Coronary artery (tissue), 2 donors: ENCODE data around the gene INHBE.

ENCODE experiments used
- DNase-seq: peaks from one replicate; pipeline ENCODE4 v3.0.0-alpha.2; 2017; ENCODE audit warnings: low spot score
- H3K27ac ChIP-seq, 2 donors: fragments of 200-600 bp; sonication (generic); one replicate each; pipeline ENCODE4 v1.5.1; 2016 to 2019
- H3K4me3 ChIP-seq: fragments of 200-600 bp; sonication (generic); 2 replicates; pipeline ENCODE4 v1.5.1; 2016; ENCODE audit warnings: mild to moderate bottlenecking, moderate library complexity
- TF ChIP-seq, protein P1 (sequence below): fragments of 200-600 bp; sonication (generic); IDR thresholded peaks from one replicate; pipeline ENCODE4 v1.5.1; 2019; ENCODE audit warnings: antibody characterized with exemption

The INHBE gene

GRCh38 chr12:57452181-57452936 lies 2.7 kb upstream of the INHBE start:
- TF ChIP-seq, protein P1, sequence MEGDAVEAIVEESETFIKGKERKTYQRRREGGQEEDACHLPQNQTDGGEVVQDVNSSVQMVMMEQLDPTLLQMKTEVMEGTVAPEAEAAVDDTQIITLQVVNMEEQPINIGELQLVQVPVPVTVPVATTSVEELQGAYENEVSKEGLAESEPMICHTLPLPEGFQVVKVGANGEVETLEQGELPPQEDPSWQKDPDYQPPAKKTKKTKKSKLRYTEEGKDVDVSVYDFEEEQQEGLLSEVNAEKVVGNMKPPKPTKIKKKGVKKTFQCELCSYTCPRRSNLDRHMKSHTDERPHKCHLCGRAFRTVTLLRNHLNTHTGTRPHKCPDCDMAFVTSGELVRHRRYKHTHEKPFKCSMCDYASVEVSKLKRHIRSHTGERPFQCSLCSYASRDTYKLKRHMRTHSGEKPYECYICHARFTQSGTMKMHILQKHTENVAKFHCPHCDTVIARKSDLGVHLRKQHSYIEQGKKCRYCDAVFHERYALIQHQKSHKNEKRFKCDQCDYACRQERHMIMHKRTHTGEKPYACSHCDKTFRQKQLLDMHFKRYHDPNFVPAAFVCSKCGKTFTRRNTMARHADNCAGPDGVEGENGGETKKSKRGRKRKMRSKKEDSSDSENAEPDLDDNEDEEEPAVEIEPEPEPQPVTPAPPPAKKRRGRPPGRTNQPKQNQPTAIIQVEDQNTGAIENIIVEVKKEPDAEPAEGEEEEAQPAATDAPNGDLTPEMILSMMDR = no peak
- Histone ChIP-seq H3K27ac (peak overlapping the region; percentile 67 to 91), H3K4me3 (peak overlapping the region; percentile 55)
- no peak for DNase-seq

DNA sequence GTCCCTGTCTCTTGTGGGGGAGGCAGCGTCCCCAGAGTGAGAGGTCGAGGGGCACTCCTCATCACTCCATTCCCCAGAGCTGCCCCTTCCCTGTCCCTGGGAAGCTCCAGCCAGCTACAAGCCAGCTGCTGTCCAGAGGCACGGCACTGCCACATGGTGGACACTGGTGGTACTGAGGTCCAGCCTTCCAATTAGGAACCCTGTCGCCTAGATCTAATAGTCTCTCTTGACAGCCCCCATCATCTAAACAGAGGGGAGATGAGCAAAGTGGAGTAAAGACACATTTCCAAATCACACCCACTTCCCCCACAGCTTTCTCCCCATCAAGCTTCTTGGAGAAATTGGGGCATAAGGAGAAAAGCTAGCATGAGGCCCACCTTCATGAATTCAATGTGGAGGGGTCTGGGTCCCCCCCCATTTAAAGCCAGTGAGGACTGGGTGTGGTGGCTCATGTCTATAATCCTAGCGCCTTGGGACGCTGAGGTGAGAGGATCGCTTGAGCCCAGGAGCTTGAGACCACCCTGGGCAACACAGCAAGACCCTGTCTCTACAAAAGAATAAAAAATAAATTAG lies 2.1 kb upstream of the INHBE start:
- peak overlapping the region; percentile 67 to 91 for H3K27ac ChIP-seq

DNA sequence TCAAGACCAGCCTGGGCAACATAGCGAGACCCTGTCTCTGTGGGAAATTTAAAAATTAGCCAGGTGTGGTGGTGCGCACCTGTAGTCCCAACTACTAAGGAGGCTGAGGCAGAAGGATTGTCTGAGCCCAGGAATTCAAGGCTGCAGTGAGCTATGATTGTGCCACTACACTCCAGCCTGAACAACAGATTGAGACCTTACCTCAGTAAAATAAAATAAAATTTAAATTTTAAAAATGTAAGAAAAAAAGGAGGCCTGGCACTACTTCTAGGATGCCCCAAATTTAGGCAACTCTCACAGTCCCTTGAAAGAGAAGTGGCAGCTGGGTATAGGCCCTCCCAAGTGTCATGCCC lies 918 bp upstream of the INHBE start:
- TF ChIP-seq, protein P1 = no peak
- DNase-seq = no peak
- no peak overlapping the region for H3K4me3 ChIP-seq
- H3K27ac ChIP-seq = no peak overlapping the region

More for the DNA sequence above, 2.1 kb upstream of the INHBE start:
- TF ChIP-seq, protein P1 = peak; percentile 88
- no peak overlapping the region for H3K4me3 ChIP-seq
- no peak for DNase-seq

DNA sequence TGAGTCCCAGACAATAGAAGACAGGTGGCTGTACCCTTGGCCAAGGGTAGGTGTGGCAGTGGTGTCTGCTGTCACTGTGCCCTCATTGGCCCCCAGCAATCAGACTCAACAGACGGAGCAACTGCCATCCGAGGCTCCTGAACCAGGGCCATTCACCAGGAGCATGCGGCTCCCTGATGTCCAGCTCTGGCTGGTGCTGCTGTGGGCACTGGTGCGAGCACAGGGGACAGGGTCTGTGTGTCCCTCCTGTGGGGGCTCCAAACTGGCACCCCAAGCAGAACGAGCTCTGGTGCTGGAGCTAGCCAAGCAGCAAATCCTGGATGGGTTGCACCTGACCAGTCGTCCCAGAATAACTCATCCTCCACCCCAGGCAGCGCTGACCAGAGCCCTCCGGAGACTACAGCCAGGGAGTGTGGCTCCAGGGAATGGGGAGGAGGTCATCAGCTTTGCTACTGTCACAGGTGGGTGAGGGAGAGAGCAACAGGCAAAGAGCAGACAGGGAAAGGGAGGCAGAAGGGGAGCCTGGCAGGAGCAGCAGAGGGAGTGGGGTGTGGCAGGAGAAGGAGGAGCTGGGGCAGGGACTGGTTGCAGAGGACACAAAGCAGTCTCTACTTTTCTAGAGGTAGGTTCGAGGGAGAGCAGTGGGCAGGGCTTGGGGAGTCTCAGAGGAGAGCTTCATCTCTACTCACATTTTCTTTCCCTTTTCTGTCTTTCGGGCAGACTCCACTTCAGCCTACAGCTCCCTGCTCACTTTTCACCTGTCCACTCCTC lies 452 bp downstream of the INHBE start:
- Histone ChIP-seq H3K4me3 (no peak overlapping the region), H3K27ac (no peak overlapping the region)
- no peak for DNase-seq
- TF ChIP-seq, protein P1 = no peak

GRCh38 chr12:57456145-57456700 lies 1.1 kb downstream of the INHBE start:
- DNase-seq = no peak
- H3K27ac ChIP-seq = no peak overlapping the region
- H3K4me3 ChIP-seq = no peak overlapping the region
- TF ChIP-seq, protein P1 = no peak

GRCh38 chr12:57456737-57457490 lies 1.8 kb downstream of the INHBE start:
- TF ChIP-seq, protein P1 = no peak
- no peak for DNase-seq
- no peak overlapping the region for H3K27ac ChIP-seq
- no peak overlapping the region for H3K4me3 ChIP-seq
